GM12878 (cell line): Measurements from ENCODE around the gene TULP1. TPM values are rescaled to one million over a fixed set of nuclear protein-coding genes. Genes with fewer than 3 reads are reported as not detected.

Experiments used
- ATAC-seq: fragments of 200-7000 bp; cut with Tn5 transposase; 3 replicates; pipeline ENCODE4 v1.9.1; 2020; ENCODE audit warnings: mild to moderate bottlenecking, moderate library complexity
- BruUV-seq: library from RNA; stranded (reverse); fragments of 400-500 nt; replicated peaks from 2 replicates; lab custom pipeline; 2021; lab: Mats Ljungman, UMichigan
- CTCF ChIA-PET: fragments of 300-600 bp; sonication (Branson Sonifier 250); formaldehyde crosslinking; extraction: SDS; loops from one replicate; lab custom pipeline; 2021; ENCODE audit warnings: inconsistent platforms; lab: Yijun Ruan, JAX
- POLR2A ChIA-PET: fragments of 350-600 bp; formaldehyde crosslinking; extraction: SDS; loops from one replicate; lab custom pipeline; 2021; ENCODE audit warnings: inconsistent platforms; lab: Charles Lee
- RAD21 ChIA-PET: fragments of 300-600 bp; sonication (Branson Sonifier 250); formaldehyde crosslinking; loops from one replicate; lab custom pipeline; 2023; ENCODE audit warnings: antibody characterized with exemption; ENCODE audit not compliant: unreplicated experiment; lab: Charles Lee
- SMC1A ChIA-PET: fragments of 300-600 bp; sonication (Branson Sonifier 250); formaldehyde crosslinking; loops from one replicate; lab custom pipeline; 2023; ENCODE audit not compliant: unreplicated experiment, uncharacterized antibody; lab: Charles Lee
- DNase-seq: peaks from one replicate; pipeline ENCODE4 v3.0.0-alpha.2; 2011; ENCODE audit warnings: low read depth, low spot score
- FAIRE-seq: peaks from 3 replicates; lab custom pipeline; 2011; peaks lifted over from hg19 to GRCh38; lab: Jason Lieb, UNC
- H2AFZ ChIP-seq: 2 replicates; pipeline ENCODE4 v1.6.0; 2011; ENCODE audit warnings: low read depth, low read length, control low read depth; ENCODE audit not compliant: control insufficient read depth
- H3K27ac ChIP-seq: 2 replicates; pipeline ENCODE4 v1.5.1; 2011; ENCODE audit warnings: control low read depth; ENCODE audit not compliant: control insufficient read depth, insufficient read depth
- H3K27me3 ChIP-seq, 2 experiments: replicated peaks in 1 of 2; 2 replicates each; pipeline versions ENCODE4 v1.6.0 to v1.6.1; 2011; ENCODE audit warnings: low read length in 1 of 2; ENCODE audit not compliant: control insufficient read depth in 2 of 2, insufficient read depth in 2 of 2
- H3K36me3 ChIP-seq, 2 experiments: 2 replicates each; pipeline ENCODE4 v1.5.1; 2011; ENCODE audit warnings: low read length in 1 of 2; ENCODE audit not compliant: control insufficient read depth in 2 of 2, insufficient read depth in 2 of 2
- H3K4me1 ChIP-seq: 2 replicates; pipeline ENCODE4 v1.6.1; 2011; ENCODE audit warnings: mild to moderate bottlenecking, low read length, moderate library complexity, mixed read lengths; ENCODE audit not compliant: control insufficient read depth, insufficient read depth
- H3K4me2 ChIP-seq: 2 replicates; pipeline ENCODE4 v1.6.0; 2011; ENCODE audit warnings: control low read depth; ENCODE audit not compliant: control insufficient read depth, insufficient read depth
- H3K4me3 ChIP-seq: fragments of 200-600 bp; sonication (generic); 2 replicates; pipeline ENCODE4 v1.5.1; 2016
- H3K79me2 ChIP-seq: 2 replicates; pipeline ENCODE4 v1.6.0; 2011; ENCODE audit warnings: low read length; ENCODE audit not compliant: control insufficient read depth, insufficient read depth
- H3K9ac ChIP-seq: 2 replicates; pipeline ENCODE4 v1.8.0; 2011; ENCODE audit warnings: low read length, control low read depth, mixed read lengths; ENCODE audit not compliant: control insufficient read depth, insufficient read depth
- H3K9me3 ChIP-seq: replicated peaks from 3 replicates; pipeline ENCODE4 v1.5.1; 2011; ENCODE audit warnings: mild to moderate bottlenecking, low read length; ENCODE audit not compliant: control insufficient read depth, insufficient read depth
- H4K20me1 ChIP-seq: 2 replicates; pipeline ENCODE4 v1.6.0; 2011; ENCODE audit not compliant: control insufficient read depth, insufficient read depth
- BCL3 ChIP-seq: IDR thresholded peaks from 2 replicates; pipeline ENCODE4 v1.6.1; 2011; ENCODE audit warnings: borderline replicate concordance, low read depth, mild to moderate bottlenecking, moderate library complexity, low read length; ENCODE audit not compliant: insufficient read depth, poor library complexity, severe bottlenecking
- LARP7 ChIP-seq: fragments of 450-650 bp; IDR thresholded peaks from 2 replicates; pipeline ENCODE4 v1.6.1; 2017; ENCODE audit warnings: mild to moderate bottlenecking
- MTA3 ChIP-seq: IDR thresholded peaks from 2 replicates; pipeline ENCODE4 v1.6.1; 2012; ENCODE audit warnings: low read length, inconsistent platforms, borderline replicate concordance
- NFYB ChIP-seq: IDR thresholded peaks from 2 replicates; pipeline ENCODE4 v1.6.1; 2011; ENCODE audit warnings: low read depth, mild to moderate bottlenecking, low read length, improper control_type of control experiment, moderate library complexity; ENCODE audit not compliant: insufficient read depth
- TCF3 ChIP-seq: IDR thresholded peaks from 2 replicates; pipeline ENCODE4 v1.6.1; 2012; ENCODE audit warnings: low read depth, mild to moderate bottlenecking, low read length, borderline replicate concordance; ENCODE audit not compliant: insufficient read depth
- WGBS: methylation state at CpG from one replicate; pipeline ENCODE4 v1.1.6; 2016; ENCODE audit warnings: low lambda C conversion rate; ENCODE audit not compliant: insufficient replicate concordance, insufficient coverage; ENCODE audit errors: missing lambda C conversion rate; 5-methylcytosine and 5-hydroxymethylcytosine counted together
- in situ Hi-C: fragments of 300-500 bp; cut with MboI; formaldehyde crosslinking; loops from 9 replicates; pipeline ENCODE4 v1.14.3; 2018; ENCODE audit warnings: mixed read lengths
- intact Hi-C: fragments of 100-400 bp; cut with micrococcal nuclease; formaldehyde crosslinking; loops from one replicate; pipeline ENCODE4 v1.14.2; 2022; ENCODE audit not compliant: unreplicated experiment
- polyA plus RNA-seq, 11 experiments: library from polyadenylated mRNA; depleted of rRNA in 4 of 11; unstranded in 6 of 11; stranded (reverse) in 5 of 11; fragments of >200 nt; fragmentation: Nextera tagmentation in 4 of 11; fragmentation: Illumina TruSeq in 1 of 11; extraction: Ambion mirVana in 4 of 11; extraction: Trizol in 1 of 11; gene quantifications; 1 replicate in 1 of 11; 2 replicates in 10 of 11; pipeline versions ENCODE4 v1.2.1 to v1.2.3, GENCODE V29; 2011 to 2016; ENCODE audit warnings: inconsistent platforms in 2 of 11, missing spikeins in 2 of 11, low read depth in 1 of 11
- total RNA-seq, 4 experiments: library from RNA; depleted of rRNA in 3 of 4; stranded (reverse); fragments of >200 nt in 3 of 4; fragmentation: Illumina TruSeq in 1 of 4; extraction: Trizol in 1 of 4; gene quantifications; 2 replicates each; pipeline versions ENCODE4 v1.2.1 to v1.2.3, GENCODE V29; 2013 to 2021

The TULP1 gene
- total and polyA plus RNA-seq, 10 of the 15 experiments (the other 5 are each of a cell fraction or from before 2014, with no cell fraction given), result not detected

- intact Hi-C loops (loop anchor here (2.0 kb wide), 1 partner anchor 16 kb away; the partner anchor contains the start of gene RPL10A), in situ Hi-C loops (loop anchor here (5.0 kb wide), 1 partner anchor 111 kb away; the partner anchor contains the start of gene PPARD)
- H3K27ac ChIP-seq, result no peak overlapping the region
- 7% methylated on average over 3 of the region's 3 CpGs for WGBS
- ChIA-PET CTCF (interaction anchor here (0.8 to 3.4 kb wide), 4 partner anchors 12 to 159 kb away, joined by 4 to 20 read pairs (median 5); partner anchors contain the start of gene RPL10A), SMC1A (interaction anchor here (0.6 to 6.8 kb wide), 5 partner anchors 104 to 287 kb away, joined by 3 to 116 read pairs (median 3); partner anchors contain the start of gene PPARD), RAD21 (interaction anchor here (2.2 to 8.7 kb wide), 3 partner anchors 110 to 283 kb away, joined by 6 to 125 read pairs (median 6); partner anchors contain the start of genes ARMC12 and PPARD), POLR2A (interaction anchor here (1.1 kb wide), 1 partner anchor 152 kb away, joined by 3 read pairs; no protein-coding TSS in a partner anchor)
- no peaks in the 10 kb centered on the region for H3K9me3 ChIP-seq
- no peak for DNase-seq
- TSS peak; percentile 73 for BruUV-seq
- TF ChIP-seq MTA3 (no peak), BCL3 (no peak), TCF3 (no peak), NFYB (no peak), LARP7 (no peak)
- peaks cover 10% of the 10 kb centered on the region for H3K4me1 ChIP-seq
- peak overlapping the region; percentile 72 for H3K9ac ChIP-seq
- H3K4me2 ChIP-seq, result peak overlapping the region; percentile 94
- peak overlapping the region; percentile 81 for H3K4me3 ChIP-seq
- H3K79me2 ChIP-seq, result peaks cover 4% of the 10 kb centered on the region
- no peak for ATAC-seq
- peaks cover 2 to 4% of the 10 kb centered on the region in 2 experiments; a peak in 3 of 4 replicates for H3K36me3 ChIP-seq
- no peak for FAIRE-seq
- no peaks in the 10 kb centered on the region for H4K20me1 ChIP-seq
- H3K27me3 ChIP-seq, result 0 out of 4 replicates have a peak, but pooled peaks cover 0 to 3% of the 10 kb centered on the region in 2 experiments
- H2AFZ ChIP-seq, result peak overlapping the region; percentile 93
Measured at GRCh38 chr6:35453236-35453635, 59.5 kb downstream of the TULP1 start.
